Lung (tissue), 12 donors: ENCODE results near the gene FBXW12. TPM values are rescaled to one million over a fixed set of nuclear protein-coding genes. Genes with fewer than 3 reads are reported as not detected.
A peak's percentile ranks its signal among the peaks of the same experiment; 100 is the strongest.

Experiments
- ATAC-seq: fragments of 200-7000 bp; cut with Tn5 transposase; one replicate; pipeline ENCODE4 v1.9.1; 2020; ENCODE audit warnings: moderate number of reproducible peaks; ENCODE audit not compliant: insufficient read depth, low FRiP score
- DNase-seq, 3 donors: peaks; one replicate each; pipeline ENCODE4 v3.0.0-alpha.2; 2013 to 2017
- H3K27ac ChIP-seq, 2 donors: one replicate each; pipeline ENCODE4 v1.5.1; 2013; ENCODE audit warnings: mild to moderate bottlenecking in 2 of 2, moderate library complexity in 2 of 2, control low read depth in 1 of 2, inconsistent platforms in 1 of 2, low read depth in 1 of 2, low read length in 1 of 2
- H3K27me3 ChIP-seq, 3 donors: one replicate each; pipeline ENCODE4 v1.5.1; 2013; ENCODE audit warnings: low read length in 2 of 3; ENCODE audit not compliant: control insufficient read depth in 3 of 3, insufficient read depth in 3 of 3
- H3K36me3 ChIP-seq, 4 donors: one replicate each; pipeline ENCODE4 v1.5.1; 2013; ENCODE audit warnings: low read length in 4 of 4, mild to moderate bottlenecking in 1 of 4, moderate library complexity in 1 of 4; ENCODE audit not compliant: control insufficient read depth in 4 of 4, insufficient read depth in 4 of 4
- H3K4me1 ChIP-seq, 5 donors: one replicate each; pipeline ENCODE4 v1.5.1; 2013; ENCODE audit warnings: low read length in 5 of 5, mild to moderate bottlenecking in 2 of 5, moderate library complexity in 1 of 5; ENCODE audit not compliant: control insufficient read depth in 5 of 5, insufficient read depth in 5 of 5
- H3K4me3 ChIP-seq: one replicate; pipeline ENCODE4 v1.5.1; 2013; ENCODE audit warnings: mild to moderate bottlenecking, control low read depth, moderate library complexity
- H3K9ac ChIP-seq, 2 donors: one replicate each; pipeline ENCODE4 v1.5.1; 2013; ENCODE audit warnings: low read length in 2 of 2, control low read depth in 1 of 2; ENCODE audit not compliant: insufficient read depth in 1 of 2
- H3K9me3 ChIP-seq, 4 donors: one replicate each; pipeline ENCODE4 v1.5.1; 2013; ENCODE audit warnings: low read length in 3 of 4, mild to moderate bottlenecking in 1 of 4, moderate library complexity in 1 of 4; ENCODE audit not compliant: control insufficient read depth in 4 of 4, insufficient read depth in 3 of 4
- CTCF ChIP-seq: IDR thresholded peaks from 2 replicates; pipeline ENCODE4 v1.5.1; 2012; ENCODE audit warnings: mild to moderate bottlenecking; ENCODE audit errors: control extremely low read depth, extremely low read depth
- WGBS, 2 donors: extraction: QIAGEN DNeasy Blood & Tissue Kit; methylation state at CpG; one replicate each; pipeline ENCODE4 v1.1.7; 2013; 5-methylcytosine and 5-hydroxymethylcytosine counted together
- polyA plus RNA-seq, 2 donors: library from polyadenylated mRNA; stranded (reverse); fragments of 200-250 nt; gene quantifications; one replicate each; pipeline ENCODE4 v1.2.1, GENCODE V29; 2013
- total RNA-seq, 2 donors: library from RNA; depleted of rRNA in 1 of 2; stranded (reverse); fragments of >200 nt in 1 of 2; gene quantifications; one replicate each; pipeline ENCODE4 v1.2.1, GENCODE V29; 2014 to 2021
- donor health status: control.
- donor health status: control.
- donor health status: Bipolar disorder and iron deficiency.
- donor health status: healthy.
- donor health status: DM: yes; HTN: yes; CAD: no.

The FBXW12 gene
- total and polyA plus RNA-seq, 4 donors, result not detected

GRCh38 chr3:48435223-48435595 lies 63.2 kb downstream of the FBXW12 start:
- WGBS, 2 donors, result 91 to 99% methylated on average over 4 of the region's 4 CpGs
- H3K27ac ChIP-seq, result peak overlapping the region in 1 of 2 donors; percentile 38
- H3K4me3 ChIP-seq, result no peak overlapping the region
- no peaks in the 10 kb centered on the region for H3K9me3 ChIP-seq
- DNase-seq (no peak), ATAC-seq (no peak)
- H3K27me3 ChIP-seq, result no peaks in the 10 kb centered on the region
- peaks cover 0 to 18% (median 14%) of the 10 kb centered on the region in 4 donors for H3K36me3 ChIP-seq
- H3K9ac ChIP-seq, result peak overlapping the region in 1 of 2 donors; percentile 26
- TF ChIP-seq CTCF, result no peak
- peaks cover 0 to 13% (median 3%) of the 10 kb centered on the region in 5 donors for H3K4me1 ChIP-seq

- Histone ChIP-seq H3K27ac (peak overlapping the region in 1 of 2 donors; percentile 1), H3K36me3 (peaks cover 0 to 18% (median 14%) of the 10 kb centered on the region in 4 donors)
- ATAC-seq, result peak; percentile 38
Observed at GRCh38 chr3:48435774-48436476, 63.9 kb downstream of the FBXW12 start.

GRCh38 chr3:48436477-48436787 lies 64.4 kb downstream of the FBXW12 start:
- H3K27ac ChIP-seq, result no peak overlapping the region
- no peak for ATAC-seq
- H3K27me3 ChIP-seq, result no peaks in the 10 kb centered on the region
- no peak overlapping the region for H3K9ac ChIP-seq
- peaks cover 0 to 9% (median 1%) of the 10 kb centered on the region in 5 donors for H3K4me1 ChIP-seq
- H3K4me3 ChIP-seq, result no peak overlapping the region
- H3K36me3 ChIP-seq, result peaks cover 0 to 18% (median 14%) of the 10 kb centered on the region in 4 donors
- WGBS, 2 donors, result 0 to 90% methylated on average over 1 of the region's 1 CpG
- TF ChIP-seq CTCF, result no peak
- no peak for DNase-seq
- H3K9me3 ChIP-seq, result no peaks in the 10 kb centered on the region

More at GRCh38 chr3:48435774-48436476, 63.9 kb downstream of the FBXW12 start:
- no peak overlapping the region for H3K9ac ChIP-seq
- no peak overlapping the region for H3K4me3 ChIP-seq
- peak; percentile 89 for DNase-seq
- peaks cover 0 to 6% (median 0%) of the 10 kb centered on the region in 5 donors for H3K4me1 ChIP-seq
- H3K27me3 ChIP-seq, result no peaks in the 10 kb centered on the region
- peak; percentile 100 for TF ChIP-seq CTCF
- no peaks in the 10 kb centered on the region for H3K9me3 ChIP-seq
- 37 to 44% methylated on average over 7 of the region's 7 CpGs for WGBS, 2 donors
